A673 (cell line): ENCODE results near the gene TTC33.

ENCODE experiments used
- EZH2 ChIP-seq: fragments of 200-600 bp; sonication (generic); IDR thresholded peaks from 2 replicates; pipeline ENCODE4 v1.6.1; 2017; ENCODE audit warnings: borderline replicate concordance, low read depth, mild to moderate bottlenecking, mixed read lengths, antibody characterized with exemption, low read length; ENCODE audit not compliant: poor library complexity, severe bottlenecking
- TF ChIP-seq, protein P1 (sequence below): fragments of 300-800, 200-600 bp; sonication (generic); conservative IDR thresholded peaks from 2 replicates; pipeline ENCODE4 v1.5.1; 2017; ENCODE audit warnings: low read depth, mild to moderate bottlenecking, antibody characterized with exemption, low read length, moderate library complexity, mixed read lengths

DNA sequence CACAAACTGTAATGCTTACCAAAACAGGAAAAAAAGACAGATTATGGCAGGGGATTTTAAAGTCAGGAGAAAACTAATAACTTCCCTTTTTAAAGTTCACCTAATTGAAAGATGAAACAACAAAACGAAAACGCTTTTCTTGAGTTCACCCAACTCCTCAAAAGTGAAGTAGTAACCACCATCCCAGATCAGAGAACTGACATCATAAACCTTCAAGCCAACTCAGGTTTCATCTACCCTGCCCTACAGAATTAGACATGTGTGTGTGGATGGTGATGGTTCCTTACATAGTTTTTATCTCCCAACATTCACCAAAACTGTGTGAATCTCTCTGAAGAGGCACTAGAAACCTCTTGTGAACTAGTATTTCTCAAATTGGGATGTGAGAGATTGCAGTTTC, 271.3 kb downstream of the TTC33 start:
- TF ChIP-seq, protein P1, sequence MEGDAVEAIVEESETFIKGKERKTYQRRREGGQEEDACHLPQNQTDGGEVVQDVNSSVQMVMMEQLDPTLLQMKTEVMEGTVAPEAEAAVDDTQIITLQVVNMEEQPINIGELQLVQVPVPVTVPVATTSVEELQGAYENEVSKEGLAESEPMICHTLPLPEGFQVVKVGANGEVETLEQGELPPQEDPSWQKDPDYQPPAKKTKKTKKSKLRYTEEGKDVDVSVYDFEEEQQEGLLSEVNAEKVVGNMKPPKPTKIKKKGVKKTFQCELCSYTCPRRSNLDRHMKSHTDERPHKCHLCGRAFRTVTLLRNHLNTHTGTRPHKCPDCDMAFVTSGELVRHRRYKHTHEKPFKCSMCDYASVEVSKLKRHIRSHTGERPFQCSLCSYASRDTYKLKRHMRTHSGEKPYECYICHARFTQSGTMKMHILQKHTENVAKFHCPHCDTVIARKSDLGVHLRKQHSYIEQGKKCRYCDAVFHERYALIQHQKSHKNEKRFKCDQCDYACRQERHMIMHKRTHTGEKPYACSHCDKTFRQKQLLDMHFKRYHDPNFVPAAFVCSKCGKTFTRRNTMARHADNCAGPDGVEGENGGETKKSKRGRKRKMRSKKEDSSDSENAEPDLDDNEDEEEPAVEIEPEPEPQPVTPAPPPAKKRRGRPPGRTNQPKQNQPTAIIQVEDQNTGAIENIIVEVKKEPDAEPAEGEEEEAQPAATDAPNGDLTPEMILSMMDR: no peak
- no peak for TF ChIP-seq EZH2
